Measurements from ENCODE around the gene RPRML.

The RPRML gene

GRCh38 chr17:46944931-46945330 is 34.1 kb downstream of the RPRML start:
- DNase-seq (ENCODE audit: low spot score): no peak
- H3K27me3 Mint-ChIP-seq (ENCODE audit: low read depth): no peaks in the 10 kb centered on the region
- no peak overlapping the region for H3K27ac Mint-ChIP-seq
- H3K36me3 Mint-ChIP-seq (ENCODE audit: low read depth): peaks cover 11% of the 10 kb centered on the region
- H3K9me3 Mint-ChIP-seq: no peaks in the 10 kb centered on the region
- peaks cover 6% of the 10 kb centered on the region for H3K4me1 Mint-ChIP-seq (ENCODE audit: low read depth)
- H3K4me3 Mint-ChIP-seq: no peak overlapping the region

GRCh38 chr17:46943501-46944393 is 35.3 kb downstream of the RPRML start:
- Mint-ChIP-seq H3K4me3 (no peak overlapping the region), H3K27me3 (ENCODE audit: low read depth) (no peaks in the 10 kb centered on the region), H3K4me1 (ENCODE audit: low read depth) (peaks cover 6% of the 10 kb centered on the region), H3K9me3 (no peaks in the 10 kb centered on the region), H3K27ac (peak overlapping the region; percentile 20), H3K36me3 (ENCODE audit: low read depth) (peaks cover 19% of the 10 kb centered on the region)
- DNase-seq (ENCODE audit: low spot score): no peak

- no peak for DNase-seq (ENCODE audit: low spot score)
- Mint-ChIP-seq H3K4me3 (no peak overlapping the region), H3K27me3 (ENCODE audit: low read depth) (no peaks in the 10 kb centered on the region), H3K27ac (no peak overlapping the region), H3K4me1 (ENCODE audit: low read depth) (peaks cover 6% of the 10 kb centered on the region), H3K36me3 (ENCODE audit: low read depth) (peaks cover 24% of the 10 kb centered on the region), H3K9me3 (no peaks in the 10 kb centered on the region)
Observed at GRCh38 chr17:46943218-46943500, 35.9 kb downstream of the RPRML start.

- peaks cover 6% of the 10 kb centered on the region for H3K4me1 Mint-ChIP-seq (ENCODE audit: low read depth)
- no peaks in the 10 kb centered on the region for H3K9me3 Mint-ChIP-seq
- H3K27ac Mint-ChIP-seq: no peak overlapping the region
- no peaks in the 10 kb centered on the region for H3K27me3 Mint-ChIP-seq (ENCODE audit: low read depth)
- peaks cover 26% of the 10 kb centered on the region for H3K36me3 Mint-ChIP-seq (ENCODE audit: low read depth)
- DNase-seq (ENCODE audit: low spot score): peak; percentile 26
- H3K4me3 Mint-ChIP-seq: no peak overlapping the region
Observed at GRCh38 chr17:46942441-46943217, 36.4 kb downstream of the RPRML start.

- peak overlapping the region; percentile 8 for H3K27ac Mint-ChIP-seq
- no peak overlapping the region for H3K4me3 Mint-ChIP-seq
- peaks cover 9% of the 10 kb centered on the region for H3K4me1 Mint-ChIP-seq (ENCODE audit: low read depth)
- peak; percentile 52 for DNase-seq (ENCODE audit: low spot score)
- no peaks in the 10 kb centered on the region for H3K27me3 Mint-ChIP-seq (ENCODE audit: low read depth)
- H3K9me3 Mint-ChIP-seq: no peaks in the 10 kb centered on the region
- H3K36me3 Mint-ChIP-seq (ENCODE audit: low read depth): peaks cover 36% of the 10 kb centered on the region
Observed at GRCh38 chr17:46940692-46941404, 38.2 kb downstream of the RPRML start.

GRCh38 chr17:46935658-46936266 is 43.3 kb downstream of the RPRML start:
- H3K4me1 Mint-ChIP-seq (ENCODE audit: low read depth): peaks cover 7% of the 10 kb centered on the region
- H3K27me3 Mint-ChIP-seq (ENCODE audit: low read depth): no peaks in the 10 kb centered on the region
- peaks cover 68% of the 10 kb centered on the region for H3K36me3 Mint-ChIP-seq (ENCODE audit: low read depth)
- no peak overlapping the region for H3K4me3 Mint-ChIP-seq
- no peak overlapping the region for H3K27ac Mint-ChIP-seq
- H3K9me3 Mint-ChIP-seq: no peaks in the 10 kb centered on the region
- DNase-seq (ENCODE audit: low spot score): no peak

GRCh38 chr17:46931596-46931995 is 47.5 kb downstream of the RPRML start:
- peaks cover 26% of the 10 kb centered on the region for H3K4me1 Mint-ChIP-seq (ENCODE audit: low read depth)
- no peak overlapping the region for H3K4me3 Mint-ChIP-seq
- peaks cover 52% of the 10 kb centered on the region for H3K36me3 Mint-ChIP-seq (ENCODE audit: low read depth)
- no peak for DNase-seq (ENCODE audit: low spot score)
- no peak overlapping the region for H3K27ac Mint-ChIP-seq
- no peaks in the 10 kb centered on the region for H3K27me3 Mint-ChIP-seq (ENCODE audit: low read depth)
- H3K9me3 Mint-ChIP-seq: no peaks in the 10 kb centered on the region

GRCh38 chr17:46930051-46930450 is 49.0 kb downstream of the RPRML start:
- Mint-ChIP-seq H3K9me3 (no peaks in the 10 kb centered on the region), H3K4me1 (ENCODE audit: low read depth) (peaks cover 25% of the 10 kb centered on the region), H3K27ac (no peak overlapping the region), H3K36me3 (ENCODE audit: low read depth) (peaks cover 47% of the 10 kb centered on the region), H3K27me3 (ENCODE audit: low read depth) (no peaks in the 10 kb centered on the region), H3K4me3 (no peak overlapping the region)
- DNase-seq (ENCODE audit: low spot score): no peak

GRCh38 chr17:46929413-46929812 is 49.6 kb downstream of the RPRML start:
- H3K36me3 Mint-ChIP-seq (ENCODE audit: low read depth): peaks cover 43% of the 10 kb centered on the region
- H3K9me3 Mint-ChIP-seq: no peaks in the 10 kb centered on the region
- no peaks in the 10 kb centered on the region for H3K27me3 Mint-ChIP-seq (ENCODE audit: low read depth)
- DNase-seq (ENCODE audit: low spot score): no peak
- peaks cover 32% of the 10 kb centered on the region for H3K4me1 Mint-ChIP-seq (ENCODE audit: low read depth)
- no peak overlapping the region for H3K4me3 Mint-ChIP-seq
- no peak overlapping the region for H3K27ac Mint-ChIP-seq

GRCh38 chr17:46928467-46929261 is 50.4 kb downstream of the RPRML start:
- no peak overlapping the region for H3K27ac Mint-ChIP-seq
- H3K4me3 Mint-ChIP-seq: no peak overlapping the region
- H3K4me1 Mint-ChIP-seq (ENCODE audit: low read depth): peaks cover 37% of the 10 kb centered on the region
- no peak for DNase-seq (ENCODE audit: low spot score)
- H3K36me3 Mint-ChIP-seq (ENCODE audit: low read depth): peaks cover 38% of the 10 kb centered on the region
- H3K9me3 Mint-ChIP-seq: no peaks in the 10 kb centered on the region
- H3K27me3 Mint-ChIP-seq (ENCODE audit: low read depth): no peaks in the 10 kb centered on the region

Data from T-helper 2 cell treated with Interferon-gamma antibody and Interleukin-4, amounts not matched to agents 5 μg/mL and 100 μg/mL, for 36 hours (primary cell).